Measurements from ENCODE around the gene CLCN2.

CLCN2 gene

DNA sequence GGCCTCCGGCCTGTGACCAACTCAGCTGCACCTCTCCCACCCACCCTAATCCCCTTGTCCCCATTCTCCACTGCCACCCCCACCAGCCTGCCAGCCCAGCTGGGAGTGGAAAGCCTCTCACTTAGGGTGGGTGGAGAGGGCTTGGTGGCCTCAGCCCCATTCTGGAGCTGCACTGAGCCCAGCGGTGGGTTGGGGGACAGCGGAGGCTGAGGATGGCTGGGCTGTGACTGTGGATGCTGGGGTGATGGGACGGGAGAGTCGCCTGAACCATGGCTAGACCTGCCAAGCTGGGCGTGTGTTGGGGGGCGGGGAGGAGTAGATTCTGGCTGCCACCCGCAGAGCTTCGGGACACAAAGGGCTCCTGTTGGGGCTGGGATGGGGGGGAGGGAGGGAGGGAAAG is 1.8 kb downstream of the CLCN2 start:
- DNase-seq: no peak

GRCh38 chr3:184358921-184359350 is 2.5 kb downstream of the CLCN2 start:
- DNase-seq: no peak

GRCh38 chr3:184358124-184358767 is 3.2 kb downstream of the CLCN2 start:
- DNase-seq: no peak

DNA sequence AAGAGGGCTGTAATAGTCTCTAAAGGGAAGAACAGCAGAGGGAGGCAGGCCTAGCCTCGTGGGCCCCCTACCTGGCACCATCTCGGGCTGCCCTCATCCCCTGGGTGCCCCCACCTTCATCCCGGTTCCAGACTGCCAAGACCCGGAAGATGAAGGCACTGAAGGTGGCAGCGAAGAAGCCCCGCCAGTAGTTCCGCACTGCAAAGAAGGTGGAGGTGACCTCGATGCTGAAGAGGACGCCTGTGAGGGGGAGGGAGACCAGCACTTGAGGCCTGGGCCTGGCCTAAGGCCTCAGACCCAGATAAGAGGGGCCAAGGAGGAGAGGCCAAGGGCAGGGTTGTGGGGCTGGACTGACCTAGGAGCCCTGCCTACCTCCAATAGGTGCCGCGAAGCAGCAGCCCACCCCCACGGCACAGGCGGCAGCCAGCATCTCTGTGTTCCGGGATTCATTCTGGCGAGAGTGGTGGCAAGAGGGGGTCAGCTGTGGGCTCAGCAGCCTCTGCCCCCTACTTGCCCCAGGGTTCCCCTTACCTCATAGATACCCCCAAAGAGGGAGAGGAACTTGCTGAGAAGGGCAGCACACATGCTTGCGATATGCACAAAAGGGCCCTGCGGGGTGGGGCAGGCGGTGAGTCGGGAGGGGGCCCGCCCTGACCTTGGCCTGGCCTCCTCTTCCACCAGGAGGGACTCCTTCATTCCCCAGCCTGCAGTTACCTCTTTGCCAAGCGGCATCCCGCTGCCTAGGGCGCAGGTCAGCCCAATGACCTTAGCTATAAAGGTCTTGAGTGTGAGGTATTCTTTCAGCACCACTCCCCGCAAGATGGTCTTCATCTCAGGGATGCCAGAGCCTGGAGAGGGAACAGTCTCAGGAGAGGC is 3.9 kb downstream of the CLCN2 start:
- DNase-seq: no peak

DNA sequence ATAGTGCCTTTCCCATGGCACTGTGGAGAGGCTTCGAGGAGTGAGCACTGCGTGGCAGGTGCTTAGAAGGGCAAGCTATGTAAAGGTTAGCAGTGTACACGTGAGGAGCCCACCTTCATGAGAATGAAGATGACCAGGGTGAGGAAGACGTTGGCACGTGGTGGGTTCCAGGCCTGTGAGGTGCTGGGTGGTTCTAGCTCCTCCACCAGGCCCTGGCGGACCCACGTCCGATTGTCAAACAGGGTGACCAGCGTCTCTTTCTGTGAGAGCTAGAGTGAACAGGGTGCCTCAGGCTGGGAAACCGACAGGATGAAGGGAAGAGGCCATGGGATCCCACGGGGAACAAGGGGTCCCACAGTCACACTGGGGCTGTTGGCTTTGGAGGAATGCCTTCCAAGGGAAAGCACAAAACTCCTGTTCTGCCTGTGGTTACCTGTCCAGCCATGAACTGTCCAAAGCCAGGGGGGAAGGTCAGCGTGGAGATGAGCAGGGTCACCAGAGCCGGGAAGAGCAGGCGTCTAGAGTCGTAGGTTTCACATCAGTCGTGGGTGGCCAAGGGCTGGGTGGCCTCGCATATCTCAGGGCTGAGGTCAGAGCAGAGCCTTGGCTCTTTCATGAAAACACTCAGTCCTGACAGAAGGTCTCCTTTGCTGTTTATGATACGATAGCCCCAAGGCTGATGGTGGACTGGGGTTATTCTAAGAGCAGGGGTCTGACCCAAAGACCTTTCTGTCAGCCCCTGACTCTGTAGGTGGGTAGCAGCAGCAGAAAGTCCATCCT is 6.0 kb downstream of the CLCN2 start:
- no peak for DNase-seq

- DNase-seq: no peak
Observed at GRCh38 chr3:184354754-184355153, 6.7 kb downstream of the CLCN2 start.

- peak; percentile 52 for DNase-seq
Observed at GRCh38 chr3:184354121-184354728, 7.2 kb downstream of the CLCN2 start.

DNA sequence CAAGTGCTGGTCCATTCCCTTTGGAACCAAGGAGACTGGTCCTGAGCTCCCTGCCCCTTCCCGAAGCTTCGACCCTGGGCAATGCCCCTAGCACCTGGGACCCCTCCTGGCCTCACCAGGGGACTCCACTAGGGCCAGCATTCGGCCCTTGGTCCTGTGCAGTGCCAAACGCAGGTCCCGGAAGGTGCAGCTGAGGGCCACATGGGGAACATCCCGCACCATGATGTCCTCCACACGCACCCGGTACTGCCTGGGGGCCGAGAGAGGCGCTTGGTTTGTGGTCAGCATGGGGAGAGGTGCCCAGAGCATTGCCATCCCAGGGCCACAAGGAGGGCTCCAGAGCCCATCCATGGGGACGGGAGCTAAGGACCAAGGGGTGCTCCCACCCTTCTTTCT is 7.9 kb downstream of the CLCN2 start:
- no peak for DNase-seq

DNA sequence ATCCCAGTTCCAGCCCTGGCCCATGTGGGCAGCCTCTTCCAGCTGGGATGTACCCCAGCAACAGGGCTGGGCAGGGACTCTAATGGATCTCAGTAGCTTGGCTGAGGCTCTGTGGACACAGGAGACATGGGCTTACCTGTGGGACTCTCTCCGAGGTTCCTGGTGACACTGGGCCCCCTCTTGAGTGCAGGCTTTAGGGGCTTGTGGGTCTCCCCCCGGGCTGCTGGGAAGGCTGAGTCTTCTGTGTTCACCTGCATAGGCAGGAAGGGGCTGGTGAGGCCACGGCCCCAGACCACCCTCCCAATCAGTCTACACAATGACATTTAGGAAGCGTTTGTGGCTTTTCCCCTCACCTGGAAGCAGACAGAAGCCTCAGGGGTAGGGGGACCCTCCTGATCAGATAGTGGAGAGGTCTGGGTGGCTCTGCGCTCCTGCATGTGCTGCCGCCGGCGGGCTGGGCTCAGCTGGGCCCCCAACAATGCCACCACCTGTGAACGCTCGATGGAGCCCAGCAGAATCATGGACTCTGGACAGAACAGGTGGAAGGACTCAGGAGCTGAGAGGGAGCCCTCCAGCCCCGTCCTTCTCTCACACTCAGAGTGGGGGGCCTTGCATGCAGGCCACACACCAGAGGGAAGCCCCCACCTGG is 8.4 kb downstream of the CLCN2 start:
- no peak for DNase-seq

GRCh38 chr3:184352149-184352785 is 9.1 kb downstream of the CLCN2 start:
- no peak for DNase-seq

DNA sequence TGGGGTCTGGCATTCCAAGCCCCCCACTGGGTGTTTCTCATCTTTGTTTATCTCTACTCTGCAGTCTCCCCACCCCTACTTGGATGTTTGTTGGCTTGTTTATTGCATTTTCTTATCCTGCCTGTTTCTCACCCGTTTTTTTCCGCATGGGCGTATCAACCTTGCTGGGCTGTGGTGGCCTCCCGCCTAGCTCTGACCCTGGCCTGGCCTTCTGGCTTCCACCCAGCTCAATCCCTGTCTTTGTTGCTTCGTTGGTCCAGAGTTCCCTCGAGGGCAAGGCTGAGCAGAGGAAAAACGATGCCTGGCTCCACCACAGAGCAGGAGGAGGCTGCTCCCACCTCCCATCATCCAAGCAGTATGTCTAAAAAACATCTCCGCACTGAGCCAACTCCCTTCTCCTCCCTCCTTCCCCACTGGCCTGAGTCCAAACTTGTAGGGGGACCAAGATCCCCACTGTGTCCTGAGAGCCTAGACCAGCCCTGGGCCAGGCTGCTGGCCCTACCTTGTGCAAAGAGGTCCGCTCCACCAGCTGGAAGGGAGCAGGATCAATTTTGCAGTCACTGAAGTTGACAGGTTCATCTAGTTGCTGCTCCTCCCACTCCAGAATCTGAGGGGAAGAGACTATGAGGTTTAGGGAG is 9.8 kb downstream of the CLCN2 start:
- DNase-seq: no peak

DNA sequence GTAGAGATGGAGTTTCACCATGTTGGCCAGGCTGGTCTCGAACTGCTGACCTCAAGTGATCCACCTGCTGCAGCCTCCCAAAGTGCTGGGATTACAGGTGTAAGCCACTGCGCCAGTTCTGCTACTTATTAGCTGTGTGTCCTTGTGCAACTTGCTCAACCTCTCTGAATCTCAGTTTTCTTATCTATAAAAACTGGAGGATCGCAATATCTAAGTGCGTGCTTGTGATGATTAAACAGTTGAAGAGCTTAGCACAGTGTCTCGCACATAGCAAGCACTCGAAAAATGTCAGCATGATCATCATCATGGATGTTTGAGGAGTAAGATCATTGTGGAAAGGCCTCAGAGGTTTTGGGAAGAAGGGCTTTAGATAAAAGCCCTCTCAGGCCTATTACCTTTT is 10.8 kb downstream of the CLCN2 start:
- DNase-seq: no peak

GRCh38 chr3:184349563-184350470 is 11.6 kb downstream of the CLCN2 start:
- DNase-seq: no peak

DNA sequence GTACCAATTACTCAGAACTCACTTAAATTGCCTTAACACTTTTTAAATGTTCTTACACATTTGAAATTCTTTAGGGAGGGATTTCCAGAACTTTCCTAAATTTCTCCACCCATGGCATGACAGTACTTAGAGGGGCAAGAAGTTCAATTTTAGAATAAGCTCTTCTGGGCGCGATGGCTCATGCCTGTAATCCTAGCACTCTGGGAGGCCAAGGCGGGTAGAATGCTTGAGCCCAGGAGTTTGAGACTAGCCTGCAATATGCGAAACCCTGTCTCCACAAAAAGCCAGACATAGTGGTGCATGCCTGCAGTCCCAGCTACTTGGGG is 13.4 kb downstream of the CLCN2 start:
- DNase-seq: no peak

- DNase-seq: no peak
Observed at GRCh38 chr3:184347321-184348056, 13.9 kb downstream of the CLCN2 start.

DNA sequence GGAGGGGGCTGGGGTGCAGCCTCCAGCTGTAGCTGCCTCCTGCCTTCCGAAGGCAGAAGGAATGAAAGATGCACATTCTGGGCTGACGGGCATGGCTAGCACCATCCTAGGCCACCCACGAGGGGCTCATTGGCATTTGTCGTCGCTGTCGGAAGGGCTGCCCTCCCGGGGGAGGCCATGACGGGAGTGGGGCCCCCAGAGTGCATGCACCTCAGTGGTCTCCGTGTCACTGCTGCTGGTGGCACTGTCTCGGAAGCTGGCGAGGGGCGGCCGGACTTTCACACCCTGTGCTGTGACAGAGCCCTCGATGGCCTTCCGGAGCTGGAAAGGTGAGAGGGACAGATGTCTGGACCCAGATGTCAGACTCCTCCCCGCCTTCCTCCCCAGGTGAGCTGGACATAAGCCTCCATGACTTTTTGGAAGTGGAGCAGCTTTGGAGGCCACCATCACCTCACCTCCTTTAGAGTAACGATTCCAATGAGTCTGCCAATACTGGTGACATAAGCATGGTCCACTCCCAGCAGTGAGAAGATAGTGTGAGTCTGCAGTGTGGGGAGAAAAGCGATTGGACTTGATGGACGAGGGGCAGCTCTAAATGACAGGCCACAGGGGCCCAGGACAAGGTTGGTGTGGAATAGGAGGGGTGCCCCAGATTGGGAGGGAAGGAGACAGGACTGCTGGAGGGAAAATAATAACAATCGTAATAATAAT is 14.8 kb downstream of the CLCN2 start:
- DNase-seq: no peak

DNA sequence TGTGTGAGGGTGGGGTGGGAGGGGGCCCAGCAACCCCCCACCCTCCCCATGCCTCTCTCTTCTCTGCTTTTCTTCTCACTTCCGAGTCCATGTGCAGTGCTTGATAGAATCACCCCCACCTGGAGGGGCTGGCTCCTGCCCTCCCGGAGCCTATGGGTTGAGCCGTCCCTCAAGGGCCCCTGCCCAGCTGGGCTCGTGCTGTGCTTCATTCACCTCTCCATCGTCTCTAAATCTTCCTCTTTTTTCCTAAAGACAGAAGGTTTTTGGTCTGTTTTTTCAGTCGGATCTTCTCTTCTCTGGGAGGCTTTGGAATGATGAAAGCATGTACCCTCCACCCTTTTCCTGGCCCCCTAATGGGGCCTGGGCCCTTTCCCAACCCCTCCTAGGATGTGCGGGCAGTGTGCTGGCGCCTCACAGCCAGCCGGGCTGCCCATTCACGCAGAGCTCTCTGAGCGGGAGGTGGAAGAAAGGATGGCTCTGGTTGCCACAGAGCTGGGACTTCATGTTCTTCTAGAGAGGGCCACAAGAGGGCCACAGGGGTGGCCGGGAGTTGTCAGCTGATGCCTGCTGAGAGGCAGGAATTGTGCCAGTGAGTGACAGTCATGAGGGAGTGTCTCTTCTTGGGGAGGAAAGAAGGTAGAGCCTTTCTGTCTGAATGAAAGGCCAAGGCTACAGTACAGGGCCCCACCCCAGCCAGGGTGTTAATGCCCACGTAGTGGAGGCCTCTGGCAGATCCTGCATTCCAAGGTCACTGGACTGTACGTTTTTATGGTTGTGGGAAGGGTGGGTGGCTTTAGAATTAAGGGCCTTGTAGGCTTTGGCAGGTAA is 15.9 kb downstream of the CLCN2 start:
- no peak for DNase-seq

- DNase-seq: no peak
Observed at GRCh38 chr3:184344579-184345316, 16.7 kb downstream of the CLCN2 start.
